ENCODE results near the gene CFAP300. TPM values are rescaled to one million over a fixed set of nuclear protein-coding genes. Genes with fewer than 3 reads are reported as not detected.
A peak's percentile ranks its signal among the peaks of the same experiment; 100 is the strongest.

Gene CFAP300
- total RNA-seq, 1 experiment from 2014 or later: 2.1 TPM

DNA sequence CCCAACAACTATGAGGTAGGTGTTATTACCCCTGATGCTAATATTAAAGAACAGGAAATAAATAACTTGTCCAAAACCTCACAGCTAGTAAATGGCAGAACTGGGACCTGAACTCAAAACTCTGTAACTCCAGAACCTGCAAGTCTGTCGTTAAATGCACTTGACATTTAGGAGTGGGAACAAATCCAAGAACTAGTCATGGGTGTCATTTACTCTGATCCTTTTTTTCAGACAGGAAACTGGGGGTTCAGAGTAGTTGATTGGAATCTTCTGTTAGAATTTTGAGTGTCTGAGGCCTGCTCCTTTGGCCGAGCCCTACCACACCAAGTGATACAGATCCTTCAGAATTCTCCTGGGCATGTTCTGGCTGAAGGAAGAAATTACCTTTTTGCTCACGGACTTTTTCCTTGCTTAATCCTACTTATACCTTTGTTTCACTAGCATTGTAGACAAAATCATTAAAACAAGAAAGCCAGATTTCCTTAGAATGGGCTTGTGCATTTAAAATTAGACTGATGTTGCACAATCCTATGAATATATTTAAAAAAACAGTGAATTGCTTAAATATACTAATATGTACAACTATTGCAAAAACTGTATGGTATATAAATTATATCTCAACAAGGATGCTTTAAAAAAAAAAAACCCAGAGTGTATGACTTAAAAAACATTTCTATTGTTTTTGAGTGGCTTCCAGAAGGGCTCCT is 61.6 kb downstream of the CFAP300 start:
- Histone ChIP-seq H3K9me3 (replicated peaks) (no peaks in the 10 kb centered on the region), H3K4me3 (no peak overlapping the region), H3K27ac (no peak overlapping the region), H3K4me1 (replicated peaks) (no peaks in the 10 kb centered on the region; the same call in 1 of the 2 replicates), H3K36me3 (peaks cover 5% of the 10 kb centered on the region), H3K27me3 (replicated peaks) (no peaks in the 10 kb centered on the region)
- no peak for DNase-seq (ENCODE audit: low read depth in 1 of 2, low spot score in 2 of 2)

GRCh38 chr11:102109896-102110760 is 62.9 kb downstream of the CFAP300 start, which contains the start of gene YAP1:
Gene YAP1 (plus strand): TSS chr11:102110447. CDS start chr11:102110849, 402 bp downstream.
- peaks cover 5% of the 10 kb centered on the region for H3K36me3 ChIP-seq
- no peaks in the 10 kb centered on the region for H3K9me3 ChIP-seq (replicated peaks)
- H3K4me1 ChIP-seq (replicated peaks): peaks cover 7% of the 10 kb centered on the region
- H3K27me3 ChIP-seq (replicated peaks): no peaks in the 10 kb centered on the region
- peak; percentile 78 to 86 for DNase-seq (ENCODE audit: low read depth in 1 of 2, low spot score in 2 of 2)
- H3K27ac ChIP-seq: peak within 1 kb of the TSS; percentile 74
- H3K4me3 ChIP-seq: peak within 1 kb of the TSS; percentile 77

GRCh38 chr11:102110761-102111010 is 63.4 kb downstream of the CFAP300 start:
- no peak for DNase-seq (ENCODE audit: low read depth in 1 of 2, low spot score in 2 of 2)
- Histone ChIP-seq H3K27me3 (replicated peaks) (no peaks in the 10 kb centered on the region), H3K4me3 (peak overlapping the region; percentile 77), H3K9me3 (replicated peaks) (no peaks in the 10 kb centered on the region), H3K27ac (peak overlapping the region; percentile 74), H3K36me3 (peaks cover 6% of the 10 kb centered on the region), H3K4me1 (replicated peaks) (peaks cover 12% of the 10 kb centered on the region)

DNA sequence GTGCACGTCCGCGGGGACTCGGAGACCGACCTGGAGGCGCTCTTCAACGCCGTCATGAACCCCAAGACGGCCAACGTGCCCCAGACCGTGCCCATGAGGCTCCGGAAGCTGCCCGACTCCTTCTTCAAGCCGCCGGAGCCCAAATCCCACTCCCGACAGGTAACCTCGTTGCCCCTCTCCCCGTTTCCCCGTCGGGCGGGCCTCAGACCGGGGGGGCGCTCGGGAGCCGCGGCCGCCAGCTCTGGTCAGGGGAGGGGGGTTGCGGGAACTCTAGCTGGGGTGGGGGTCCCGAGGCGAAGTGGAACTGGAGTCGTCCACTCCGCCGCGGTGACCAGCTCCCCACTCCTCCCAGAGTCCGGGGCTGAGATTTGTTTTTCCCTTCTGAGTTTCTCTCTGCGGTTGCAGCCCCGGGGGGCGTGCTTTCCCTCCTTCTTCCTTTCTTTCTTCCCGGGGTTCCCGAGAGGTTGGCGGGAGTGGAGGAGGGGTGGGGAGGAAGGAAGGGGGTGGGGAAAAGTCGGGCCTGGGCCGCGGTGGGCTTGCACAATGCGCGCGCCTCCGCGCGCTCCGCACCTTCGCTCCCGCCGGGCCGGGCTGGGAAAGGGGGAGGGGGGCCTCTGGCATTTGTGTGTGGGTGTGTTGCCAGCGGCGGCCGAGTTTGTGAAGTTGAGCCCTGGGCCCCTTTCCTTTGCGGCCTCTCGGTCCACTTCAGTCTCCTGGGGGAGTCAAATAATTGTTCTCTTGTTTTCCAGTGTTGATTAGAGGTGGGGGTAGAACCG is 64.0 kb downstream of the CFAP300 start:
- Histone ChIP-seq H3K27me3 (replicated peaks) (no peaks in the 10 kb centered on the region), H3K27ac (peak overlapping the region; percentile 74), H3K4me3 (peak overlapping the region; percentile 77), H3K4me1 (replicated peaks) (peaks cover 17% of the 10 kb centered on the region), H3K36me3 (peaks cover 9% of the 10 kb centered on the region), H3K9me3 (replicated peaks) (no peaks in the 10 kb centered on the region)
- peak; percentile 53 to 75 for DNase-seq (ENCODE audit: low read depth in 1 of 2, low spot score in 2 of 2)

DNA sequence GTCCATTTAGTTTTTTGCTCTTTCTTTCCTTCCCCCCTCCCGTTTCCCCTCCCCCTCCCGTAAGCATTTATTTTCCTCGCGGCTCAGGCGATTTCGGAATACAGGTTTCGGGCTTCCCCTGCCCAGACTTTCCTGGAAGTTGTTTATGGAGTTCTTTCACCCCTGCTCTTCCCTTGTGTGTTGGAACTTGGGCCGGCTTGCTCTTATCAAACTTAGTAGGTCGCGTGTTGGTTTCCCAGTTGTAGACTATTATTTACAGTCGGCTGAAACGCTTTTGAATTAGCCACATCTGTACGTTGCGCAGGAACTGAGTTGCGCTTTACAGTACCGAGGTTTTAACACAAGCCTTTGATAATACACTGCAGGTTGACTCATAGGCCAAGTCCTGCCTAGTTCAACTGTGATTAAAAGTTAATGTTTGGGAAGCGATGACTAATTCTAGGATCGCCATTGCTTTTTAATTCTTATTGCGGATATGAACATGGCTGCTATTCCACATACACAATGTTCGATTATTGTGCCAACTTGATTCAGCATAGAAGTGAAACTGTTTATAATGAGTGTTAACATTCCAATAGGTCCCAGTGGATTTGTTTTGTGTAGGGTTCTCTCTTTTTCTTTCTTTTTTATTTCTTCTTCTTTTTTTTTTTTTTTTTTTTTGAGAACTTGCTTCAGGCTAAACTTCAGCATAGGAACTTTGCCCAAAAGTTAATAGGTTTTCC is 64.7 kb downstream of the CFAP300 start:
- no peaks in the 10 kb centered on the region for H3K27me3 ChIP-seq (replicated peaks)
- peak; percentile 46 to 67 for DNase-seq (ENCODE audit: low read depth in 1 of 2, low spot score in 2 of 2)
- H3K9me3 ChIP-seq (replicated peaks): no peaks in the 10 kb centered on the region
- H3K36me3 ChIP-seq: peaks cover 9% of the 10 kb centered on the region
- peak overlapping the region; percentile 74 for H3K27ac ChIP-seq
- H3K4me3 ChIP-seq: peak overlapping the region; percentile 77
- peaks cover 23% of the 10 kb centered on the region for H3K4me1 ChIP-seq (replicated peaks)

DNA sequence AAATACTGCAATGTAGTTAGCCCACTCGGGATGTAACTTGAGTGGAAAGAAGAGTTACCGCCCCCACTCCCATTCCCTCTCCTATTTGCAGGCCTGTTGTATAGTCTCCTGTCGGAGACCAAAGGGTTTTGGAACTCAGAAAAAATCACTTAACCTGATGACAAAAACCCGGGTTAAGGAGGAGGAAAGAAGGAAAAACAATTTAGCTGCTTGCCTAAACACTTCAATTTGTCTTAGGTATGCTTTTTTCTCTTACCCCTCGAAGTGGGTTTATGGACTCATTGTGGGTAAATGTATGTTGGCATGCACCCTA is 65.2 kb downstream of the CFAP300 start:
- H3K4me1 ChIP-seq (replicated peaks): peaks cover 28% of the 10 kb centered on the region
- no peaks in the 10 kb centered on the region for H3K9me3 ChIP-seq (replicated peaks)
- DNase-seq (ENCODE audit: low read depth in 1 of 2, low spot score in 2 of 2): no peak
- peaks cover 11% of the 10 kb centered on the region for H3K36me3 ChIP-seq
- H3K4me3 ChIP-seq: peak overlapping the region; percentile 77
- no peaks in the 10 kb centered on the region for H3K27me3 ChIP-seq (replicated peaks)
- H3K27ac ChIP-seq: peak overlapping the region; percentile 74

DNA sequence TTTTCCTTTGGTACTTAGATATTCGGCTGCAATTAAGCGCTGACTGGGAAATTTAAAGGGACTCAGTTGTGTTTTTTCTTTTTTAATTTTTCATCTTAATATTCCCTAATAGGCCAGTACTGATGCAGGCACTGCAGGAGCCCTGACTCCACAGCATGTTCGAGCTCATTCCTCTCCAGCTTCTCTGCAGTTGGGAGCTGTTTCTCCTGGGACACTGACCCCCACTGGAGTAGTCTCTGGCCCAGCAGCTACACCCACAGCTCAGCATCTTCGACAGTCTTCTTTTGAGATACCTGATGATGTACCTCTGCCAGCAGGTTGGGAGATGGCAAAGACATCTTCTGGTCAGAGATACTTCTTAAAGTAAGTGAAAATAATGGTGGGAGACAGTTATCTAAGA is 66.8 kb downstream of the CFAP300 start:
- Histone ChIP-seq H3K27ac (no peak overlapping the region), H3K9me3 (replicated peaks) (no peaks in the 10 kb centered on the region), H3K4me1 (replicated peaks) (peaks cover 42% of the 10 kb centered on the region), H3K27me3 (replicated peaks) (no peaks in the 10 kb centered on the region), H3K4me3 (no peak overlapping the region), H3K36me3 (peaks cover 12% of the 10 kb centered on the region)
- DNase-seq (ENCODE audit: low read depth in 1 of 2, low spot score in 2 of 2): no peak

DNA sequence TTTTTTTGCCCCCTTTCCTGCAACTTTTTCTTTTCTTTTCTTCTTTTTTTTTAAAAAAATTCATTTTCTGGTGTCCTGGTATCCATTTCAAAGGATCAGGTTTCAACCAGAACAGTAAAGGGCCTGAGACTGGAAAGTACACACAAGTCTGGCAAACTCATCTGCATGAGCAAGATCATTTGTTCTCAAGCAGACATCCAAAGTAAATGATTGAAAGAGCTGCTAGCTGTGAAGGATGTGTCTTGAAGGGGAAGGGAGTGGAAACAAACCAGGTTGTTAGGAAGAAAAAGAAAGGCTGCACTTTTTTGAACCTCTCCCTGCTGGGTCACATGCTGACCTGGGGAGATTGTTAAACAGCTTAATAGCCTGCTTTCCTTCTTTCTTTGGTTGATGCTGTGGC is 68.3 kb downstream of the CFAP300 start:
- Histone ChIP-seq H3K36me3 (peaks cover 12% of the 10 kb centered on the region), H3K4me3 (no peak overlapping the region), H3K27me3 (replicated peaks) (no peaks in the 10 kb centered on the region), H3K9me3 (replicated peaks) (no peaks in the 10 kb centered on the region), H3K27ac (no peak overlapping the region), H3K4me1 (replicated peaks) (peaks cover 58% of the 10 kb centered on the region)
- DNase-seq (ENCODE audit: low read depth in 1 of 2, low spot score in 2 of 2): no peak

DNA sequence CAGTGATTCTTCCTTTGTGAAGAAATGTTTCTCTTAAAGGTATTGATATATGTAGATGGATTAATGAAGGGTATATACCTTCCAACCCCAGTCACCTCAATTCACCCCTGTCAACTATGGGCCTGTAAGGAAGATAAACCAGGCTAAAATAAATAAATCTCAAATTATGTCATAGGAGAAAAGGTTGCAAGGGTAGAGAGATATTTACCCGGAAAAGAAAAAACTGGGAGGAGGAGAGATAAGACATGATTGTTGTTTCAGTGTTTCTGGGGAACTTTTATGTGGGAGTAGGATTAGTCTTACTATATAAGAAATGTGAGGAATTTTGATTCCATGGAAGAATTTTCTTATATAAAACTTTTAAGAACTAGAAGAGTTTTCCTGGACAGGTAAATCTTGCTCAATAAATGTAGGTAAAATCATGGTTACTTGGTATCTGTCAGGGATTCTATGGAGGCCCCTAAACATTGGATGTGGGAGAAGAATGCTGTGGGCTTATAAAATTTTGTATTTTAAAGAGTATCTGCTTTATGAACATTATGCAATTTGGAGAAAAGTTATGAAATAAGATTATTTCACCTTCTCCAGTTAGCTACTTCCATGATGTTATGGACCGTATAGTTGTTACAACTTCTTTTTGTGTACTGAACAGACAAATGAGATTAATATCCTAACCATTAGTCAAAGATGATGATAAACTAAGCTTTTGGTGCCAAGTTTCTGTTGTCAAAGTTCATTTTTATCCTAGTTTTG is 69.4 kb downstream of the CFAP300 start:
- Histone ChIP-seq H3K27me3 (replicated peaks) (no peaks in the 10 kb centered on the region), H3K9me3 (replicated peaks) (no peaks in the 10 kb centered on the region), H3K4me1 (replicated peaks) (peaks cover 64% of the 10 kb centered on the region), H3K36me3 (peaks cover 8% of the 10 kb centered on the region), H3K4me3 (no peak overlapping the region), H3K27ac (no peak overlapping the region)
- no peak for DNase-seq (ENCODE audit: low read depth in 1 of 2, low spot score in 2 of 2)

- H3K4me3 ChIP-seq: no peak overlapping the region
- DNase-seq (ENCODE audit: low read depth in 1 of 2, low spot score in 2 of 2): peak in 1 of 2 experiments; percentile 5
- no peaks in the 10 kb centered on the region for H3K9me3 ChIP-seq (replicated peaks)
- peak overlapping the region; percentile 43; the same call in 1 of the 2 replicates for H3K27ac ChIP-seq
- H3K36me3 ChIP-seq: peaks cover 8% of the 10 kb centered on the region
- no peaks in the 10 kb centered on the region for H3K27me3 ChIP-seq (replicated peaks)
- H3K4me1 ChIP-seq (replicated peaks): peaks cover 64% of the 10 kb centered on the region
Measured at GRCh38 chr11:102117472-102118113, 70.4 kb downstream of the CFAP300 start.

DNA sequence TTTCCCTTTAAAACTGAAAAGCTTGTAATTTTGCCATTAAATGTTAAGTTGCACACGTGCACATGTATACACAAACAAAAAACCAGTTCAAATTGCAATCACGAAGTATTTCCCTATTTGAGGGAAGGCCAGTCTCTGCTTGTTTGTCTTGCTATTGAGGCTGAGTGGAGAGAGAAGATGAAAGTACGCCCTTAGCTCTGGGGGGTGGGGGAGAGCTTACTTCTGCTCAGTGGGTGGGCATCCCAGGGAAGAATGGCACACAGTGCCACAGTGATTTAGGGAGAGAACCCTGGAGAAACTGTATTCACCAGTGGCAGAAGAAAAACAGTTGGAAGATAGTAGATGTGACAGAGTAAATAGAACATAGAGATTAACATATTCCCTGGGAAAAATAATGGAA is 71.7 kb downstream of the CFAP300 start:
- no peaks in the 10 kb centered on the region for H3K27me3 ChIP-seq (replicated peaks)
- peak; percentile 45 to 50 for DNase-seq (ENCODE audit: low read depth in 1 of 2, low spot score in 2 of 2)
- H3K36me3 ChIP-seq: peaks cover 8% of the 10 kb centered on the region
- H3K4me3 ChIP-seq: no peak overlapping the region
- peaks cover 64% of the 10 kb centered on the region for H3K4me1 ChIP-seq (replicated peaks)
- no peaks in the 10 kb centered on the region for H3K9me3 ChIP-seq (replicated peaks)
- no peak overlapping the region for H3K27ac ChIP-seq

DNA sequence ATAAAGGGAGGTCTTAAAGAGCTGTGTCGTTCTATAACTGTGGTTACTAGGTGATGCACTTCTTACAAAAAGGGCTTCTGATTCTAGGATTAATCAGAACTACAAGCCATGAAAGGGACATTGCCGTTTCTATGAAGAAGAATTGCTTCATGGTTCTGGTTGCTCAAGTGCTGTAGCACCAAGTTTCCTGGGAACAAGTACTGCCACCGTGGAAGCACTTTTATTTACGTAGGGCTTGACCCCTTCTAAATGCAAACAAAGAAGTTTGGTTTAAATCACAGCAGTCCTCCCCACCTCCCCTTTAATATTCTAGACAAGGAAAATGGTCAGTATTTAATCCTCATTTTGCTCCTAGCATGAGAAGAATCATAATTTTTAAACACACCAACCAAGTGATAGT is 72.8 kb downstream of the CFAP300 start:
- Histone ChIP-seq H3K4me3 (no peak overlapping the region), H3K27ac (no peak overlapping the region; the same call in 1 of the 2 replicates), H3K27me3 (replicated peaks) (no peaks in the 10 kb centered on the region), H3K4me1 (replicated peaks) (peaks cover 59% of the 10 kb centered on the region), H3K36me3 (peaks cover 8% of the 10 kb centered on the region), H3K9me3 (replicated peaks) (no peaks in the 10 kb centered on the region)
- DNase-seq (ENCODE audit: low read depth in 1 of 2, low spot score in 2 of 2): no peak
